ENCODE results near the gene VWA5B1. TPM values are rescaled to one million over a fixed set of nuclear protein-coding genes. Genes with fewer than 3 reads are reported as not detected.

VWA5B1 gene
- total and polyA plus RNA-seq, 10 of the 15 experiments (the other 5 are each of a cell fraction or from before 2014, with no cell fraction given) = under 0.01 to 0.05 (median 0.01) TPM; not detected in 7

- SMC1A ChIA-PET (ENCODE audit: uncharacterized antibody, unreplicated experiment) = interaction anchor here (0.8 to 2.1 kb wide), 2 partner anchors 16 to 114 kb away, joined by 3 to 7 read pairs; no protein-coding TSS in a partner anchor
- in situ Hi-C loops (cut with MboI) (loop anchor here (5.0 kb wide), 1 partner anchor 115 kb away; no protein-coding TSS in a partner anchor), intact Hi-C loops (cut with micrococcal nuclease; ENCODE audit: unreplicated experiment) (loop anchor here (1.0 kb wide), 1 partner anchor 116 kb away; no protein-coding TSS in a partner anchor)
- no peaks in the 10 kb centered on the region; the same call in 2 of the 3 replicates for H3K9me3 ChIP-seq (replicated peaks; ENCODE audit: control insufficient read depth, insufficient read depth, low read length)
- CTCF ChIA-PET = interaction anchor here (0.6 to 1.5 kb wide), 9 partner anchors 12 to 165 kb away, joined by 3 to 7 read pairs (median 3); no protein-coding TSS in a partner anchor
- ATAC-seq = no peak
- POLR2A ChIA-PET = interaction anchor here (0.9 kb wide), 1 partner anchor 125 kb away, joined by 3 read pairs; no protein-coding TSS in a partner anchor
- 0 out of 4 replicates have a peak, but pooled peaks cover 0 to 4% of the 10 kb centered on the region in 2 experiments for H3K27me3 ChIP-seq (replicated peaks in 1 of 2; ENCODE audit: control insufficient read depth in 2 of 2, insufficient read depth in 2 of 2, low read length in 1 of 2)
- no peaks in the 10 kb centered on the region for H3K79me2 ChIP-seq (ENCODE audit: control insufficient read depth, insufficient read depth, low read length)
- H3K36me3 ChIP-seq (ENCODE audit: control insufficient read depth in 2 of 2, insufficient read depth in 2 of 2, low read length in 1 of 2) = no peaks in the 10 kb centered on the region
- H3K4me3 ChIP-seq = no peak overlapping the region
- H4K20me1 ChIP-seq (ENCODE audit: control insufficient read depth, insufficient read depth) = no peaks in the 10 kb centered on the region
- RAD21 ChIA-PET (ENCODE audit: unreplicated experiment) = no interaction called here
- H3K9ac ChIP-seq (ENCODE audit: control insufficient read depth, insufficient read depth, low read length) = no peak overlapping the region
- H3K4me2 ChIP-seq (ENCODE audit: control insufficient read depth, insufficient read depth) = no peak overlapping the region
- TF ChIP-seq NFXL1 (IDR thresholded peaks at IDR 0.05; ENCODE audit: borderline replicate concordance) (no peak), CREB1 (IDR thresholded peaks at IDR 0.05; ENCODE audit: low read depth) (no peak), NKRF (conservative IDR thresholded peaks at IDR 0.05) (no peak), TCF7 (IDR thresholded peaks at IDR 0.05; ENCODE audit: borderline replicate concordance) (no peak), RCOR1 (conservative IDR thresholded peaks at IDR 0.05; ENCODE audit: low read depth, low read length) (no peak), BHLHE40 (IDR thresholded peaks at IDR 0.05; ENCODE audit: borderline replicate concordance in 1 of 2, low read depth in 2 of 2, low read length in 1 of 2) (no peak)
- BruUV-seq (replicated peaks) = no TSS peak
- H3K4me1 ChIP-seq (ENCODE audit: control insufficient read depth, insufficient read depth, low read length) = peaks cover 4% of the 10 kb centered on the region; the same call in 1 of the 2 replicates
- no peak overlapping the region for H3K27ac ChIP-seq (ENCODE audit: control insufficient read depth, insufficient read depth)
- DNase-seq (ENCODE audit: low read depth, low spot score) = no peak
- H2AFZ ChIP-seq (ENCODE audit: control insufficient read depth, low read depth, low read length) = no peak overlapping the region
- no peak for FAIRE-seq
- WGBS (ENCODE audit: insufficient coverage, insufficient replicate concordance, low lambda C conversion rate, missing lambda C conversion rate) = 56% methylated on average over 11 of the region's 11 CpGs
Measured at GRCh38 chr1:20377516-20378270, 87.0 kb downstream of the VWA5B1 start.
